HG03139 (cell line): Measurements from ENCODE around the gene RNU11.
"Not testable (repeated sequence)": the region's sequence is repeated elsewhere in the genome, so short reads cannot be mapped to it uniquely, and the experiment has no call there.

Source experiments
- ATAC-seq: cut with Tn5 transposase; IDR thresholded peaks from one replicate; pipeline ENCODE4 v1.9.1; 2021; ENCODE audit not compliant: unreplicated experiment

Gene RNU11

GRCh38 chr1:28656335-28656734 lies 7.9 kb downstream of the RNU11 start:
- ATAC-seq, result no peak

GRCh38 chr1:28663871-28664470 lies 15.6 kb downstream of the RNU11 start:
- ATAC-seq, result no peak

GRCh38 chr1:28666806-28667205 lies 18.4 kb downstream of the RNU11 start:
- no peak for ATAC-seq

- peak; percentile 61 for ATAC-seq
Measured at GRCh38 chr1:28668191-28668955, 20.0 kb downstream of the RNU11 start, which contains the start of gene GMEB1. Gene GMEB1 (plus strand): TSS chr1:28668784. CDS start chr1:28683613, 14,829 bp downstream.

GRCh38 chr1:28668956-28669723 lies 20.7 kb downstream of the RNU11 start:
- peak; percentile 43 for ATAC-seq

GRCh38 chr1:28671254-28671780 lies 22.9 kb downstream of the RNU11 start:
- ATAC-seq, result no peak

DNA sequence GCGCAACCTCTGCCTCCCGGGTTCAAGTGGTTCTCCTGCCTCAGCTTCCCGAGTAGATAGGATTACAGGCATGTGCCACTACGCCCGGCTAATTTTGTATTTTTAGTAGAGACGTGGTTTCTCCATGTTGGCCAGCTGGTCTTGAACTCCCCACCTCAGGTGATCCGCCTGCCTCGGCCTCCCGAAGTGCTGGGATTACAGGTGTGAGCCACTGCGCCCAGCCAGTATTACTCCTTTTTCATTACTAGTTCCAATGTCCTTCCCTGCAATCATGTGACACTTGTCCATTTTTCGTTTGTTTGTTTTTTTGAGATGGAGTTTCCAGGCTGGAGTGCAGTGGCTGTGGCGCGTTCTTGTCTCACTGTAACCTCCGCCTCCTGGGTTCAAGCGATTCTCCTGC lies 24.6 kb downstream of the RNU11 start:
- not testable (repeated sequence) for ATAC-seq

DNA sequence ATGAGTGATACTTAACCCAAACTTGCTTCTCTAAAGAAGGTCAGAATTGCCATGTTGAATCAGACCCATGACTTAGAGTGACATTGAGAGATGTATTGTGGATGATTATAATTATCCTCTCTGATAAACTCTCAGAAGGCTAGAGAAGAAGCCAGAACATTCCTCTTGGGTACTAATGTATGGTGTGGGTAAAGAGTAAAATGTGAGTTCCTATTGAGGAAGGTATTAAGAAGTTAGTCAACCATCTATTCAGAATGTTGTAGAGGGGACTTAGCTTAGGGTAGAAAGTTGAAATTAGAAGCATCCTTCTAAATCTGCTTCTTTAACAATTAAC lies 27.5 kb downstream of the RNU11 start:
- no peak for ATAC-seq

DNA sequence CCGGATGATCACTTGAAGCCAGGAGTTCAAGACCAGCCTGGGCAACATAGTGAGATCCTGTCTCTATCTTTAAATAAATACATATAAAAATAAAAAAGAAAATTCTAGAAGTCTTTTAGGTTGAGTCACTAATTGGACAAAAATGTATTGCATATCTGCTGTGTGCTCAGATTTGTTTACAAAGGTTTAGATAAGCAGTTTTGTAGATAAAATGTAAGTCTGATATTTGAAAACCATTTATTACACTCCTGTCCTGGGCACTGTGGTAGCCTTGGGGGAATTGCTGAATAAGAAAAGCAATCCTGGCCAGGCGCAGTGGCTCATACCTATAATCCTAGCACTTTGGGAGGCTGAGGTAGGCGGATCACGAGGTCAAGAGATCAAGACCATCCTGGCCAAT lies 31.8 kb downstream of the RNU11 start:
- no peak for ATAC-seq

DNA sequence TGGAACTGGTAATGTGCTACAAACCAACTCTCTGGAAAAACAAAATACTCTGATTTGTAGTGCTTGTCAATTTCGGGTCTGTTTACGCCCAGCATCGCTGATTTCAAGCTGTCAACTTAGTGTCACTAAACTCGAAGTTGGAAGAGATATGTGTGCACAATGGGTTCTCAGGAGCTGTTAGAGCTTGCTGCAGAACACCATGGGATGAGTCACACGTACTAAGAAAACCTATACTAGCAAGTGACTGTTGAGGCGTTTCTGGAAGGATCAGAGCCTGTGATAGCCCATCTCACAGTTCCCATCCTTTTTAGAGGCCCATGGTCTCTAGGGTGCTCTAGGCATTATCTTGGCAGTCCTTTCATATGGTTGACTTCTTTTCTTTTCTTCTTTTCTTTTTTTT lies 34.4 kb downstream of the RNU11 start:
- no peak for ATAC-seq

DNA sequence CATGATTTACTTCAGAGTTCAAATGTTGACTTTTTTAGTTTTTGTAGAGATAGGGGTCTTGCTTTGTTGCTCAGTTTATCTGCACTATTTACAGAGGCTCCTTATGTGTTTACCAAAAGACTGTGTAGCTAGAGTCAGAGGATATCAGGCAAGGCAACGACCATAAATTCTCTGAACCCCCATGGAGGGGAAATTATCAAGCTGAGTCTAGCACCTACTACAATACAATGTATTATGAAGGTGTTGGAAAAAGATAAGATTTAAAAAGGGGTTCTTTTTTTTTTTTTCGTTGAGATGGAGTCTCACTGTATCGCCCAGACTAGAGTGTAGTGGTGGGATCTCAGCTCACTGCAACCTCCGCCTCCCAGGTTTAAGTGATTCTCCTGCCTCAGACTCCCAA lies 36.5 kb downstream of the RNU11 start:
- no peak for ATAC-seq

GRCh38 chr1:28691627-28692026 lies 43.2 kb downstream of the RNU11 start:
- ATAC-seq, result not testable (repeated sequence)
